ENCODE data around the gene TNP1.

The TNP1 gene

GRCh38 chr2:216873573-216873972 lies 13.7 kb upstream of the TNP1 start:
- no peak for DNase-seq (ENCODE audit: low read depth)

GRCh38 chr2:216872624-216873023 lies 12.8 kb upstream of the TNP1 start:
- DNase-seq (ENCODE audit: low read depth) = no peak

- no peak for DNase-seq (ENCODE audit: low read depth)
Measured at GRCh38 chr2:216872040-216872439, 12.2 kb upstream of the TNP1 start.

- no peak for DNase-seq (ENCODE audit: low read depth)
Measured at GRCh38 chr2:216871333-216871934, 11.6 kb upstream of the TNP1 start.

- DNase-seq (ENCODE audit: low read depth) = no peak
Measured at GRCh38 chr2:216870508-216871332, 10.9 kb upstream of the TNP1 start.

- no peak for DNase-seq (ENCODE audit: low read depth)
Measured at GRCh38 chr2:216866515-216867095, 6.7 kb upstream of the TNP1 start.

GRCh38 chr2:216865658-216866057 lies 5.8 kb upstream of the TNP1 start:
- DNase-seq (ENCODE audit: low read depth) = no peak

GRCh38 chr2:216863946-216864345 lies 4.1 kb upstream of the TNP1 start:
- DNase-seq (ENCODE audit: low read depth) = no peak

GRCh38 chr2:216862628-216863398 lies 2.9 kb upstream of the TNP1 start:
- no peak for DNase-seq (ENCODE audit: low read depth)

- no peak for DNase-seq (ENCODE audit: low read depth)
Measured at GRCh38 chr2:216860426-216861137, 718 bp upstream of the TNP1 start.

- DNase-seq (ENCODE audit: low read depth) = no peak
Measured at GRCh38 chr2:216858312-216858711, 1.6 kb downstream of the TNP1 start.

GRCh38 chr2:216857131-216857550 lies 2.7 kb downstream of the TNP1 start:
- no peak for DNase-seq (ENCODE audit: low read depth)

- no peak for DNase-seq (ENCODE audit: low read depth)
Measured at GRCh38 chr2:216856406-216857065, 3.3 kb downstream of the TNP1 start.

GRCh38 chr2:216855605-216856004 lies 4.3 kb downstream of the TNP1 start:
- no peak for DNase-seq (ENCODE audit: low read depth)

- no peak for DNase-seq (ENCODE audit: low read depth)
Measured at GRCh38 chr2:216855079-216855478, 4.8 kb downstream of the TNP1 start.

GRCh38 chr2:216851486-216852090 lies 8.3 kb downstream of the TNP1 start:
- no peak for DNase-seq (ENCODE audit: low read depth)

- DNase-seq (ENCODE audit: low read depth) = no peak
Measured at GRCh38 chr2:216850665-216851322, 9.1 kb downstream of the TNP1 start.

GRCh38 chr2:216849987-216850386 lies 9.9 kb downstream of the TNP1 start:
- DNase-seq (ENCODE audit: low read depth) = no peak

GRCh38 chr2:216845426-216845825 lies 14.4 kb downstream of the TNP1 start:
- no peak for DNase-seq (ENCODE audit: low read depth)

GRCh38 chr2:216842636-216843035 lies 17.2 kb downstream of the TNP1 start:
- no peak for DNase-seq (ENCODE audit: low read depth)
